Measurements from ENCODE around the gene SMIM29. TPM values are rescaled to one million over a fixed set of nuclear protein-coding genes. Genes with fewer than 3 reads are reported as not detected.

The SMIM29 gene
- total RNA-seq, 1 donor: 44.7 TPM

- no peak overlapping the region for H3K4me3 ChIP-seq (ENCODE audit: low read depth, low read length)
- DNase-seq (ENCODE audit: low read depth): no peak
- TF ChIP-seq, protein P1, sequence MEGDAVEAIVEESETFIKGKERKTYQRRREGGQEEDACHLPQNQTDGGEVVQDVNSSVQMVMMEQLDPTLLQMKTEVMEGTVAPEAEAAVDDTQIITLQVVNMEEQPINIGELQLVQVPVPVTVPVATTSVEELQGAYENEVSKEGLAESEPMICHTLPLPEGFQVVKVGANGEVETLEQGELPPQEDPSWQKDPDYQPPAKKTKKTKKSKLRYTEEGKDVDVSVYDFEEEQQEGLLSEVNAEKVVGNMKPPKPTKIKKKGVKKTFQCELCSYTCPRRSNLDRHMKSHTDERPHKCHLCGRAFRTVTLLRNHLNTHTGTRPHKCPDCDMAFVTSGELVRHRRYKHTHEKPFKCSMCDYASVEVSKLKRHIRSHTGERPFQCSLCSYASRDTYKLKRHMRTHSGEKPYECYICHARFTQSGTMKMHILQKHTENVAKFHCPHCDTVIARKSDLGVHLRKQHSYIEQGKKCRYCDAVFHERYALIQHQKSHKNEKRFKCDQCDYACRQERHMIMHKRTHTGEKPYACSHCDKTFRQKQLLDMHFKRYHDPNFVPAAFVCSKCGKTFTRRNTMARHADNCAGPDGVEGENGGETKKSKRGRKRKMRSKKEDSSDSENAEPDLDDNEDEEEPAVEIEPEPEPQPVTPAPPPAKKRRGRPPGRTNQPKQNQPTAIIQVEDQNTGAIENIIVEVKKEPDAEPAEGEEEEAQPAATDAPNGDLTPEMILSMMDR (IDR thresholded peaks at IDR 0.05; ENCODE audit: insufficient read depth, low read length): no peak
These were observed 18.9 kb downstream of the SMIM29 start for GRCh38 chr6:34229877-34230276.

GRCh38 chr6:34227761-34228421 lies 20.9 kb downstream of the SMIM29 start:
- no peak overlapping the region for H3K4me3 ChIP-seq (ENCODE audit: low read depth, low read length)
- no peak for DNase-seq (ENCODE audit: low read depth)
- TF ChIP-seq, protein P1 (IDR thresholded peaks at IDR 0.05; ENCODE audit: insufficient read depth, low read length): no peak

GRCh38 chr6:34226731-34227586 lies 21.8 kb downstream of the SMIM29 start:
- TF ChIP-seq, protein P1 (IDR thresholded peaks at IDR 0.05; ENCODE audit: insufficient read depth, low read length): no peak
- no peak overlapping the region for H3K4me3 ChIP-seq (ENCODE audit: low read depth, low read length)
- no peak for DNase-seq (ENCODE audit: low read depth)

GRCh38 chr6:34226066-34226465 lies 22.7 kb downstream of the SMIM29 start:
- TF ChIP-seq, protein P1 (IDR thresholded peaks at IDR 0.05; ENCODE audit: insufficient read depth, low read length): no peak
- no peak overlapping the region for H3K4me3 ChIP-seq (ENCODE audit: low read depth, low read length)
- DNase-seq (ENCODE audit: low read depth): no peak

GRCh38 chr6:34225551-34225950 lies 23.3 kb downstream of the SMIM29 start:
- TF ChIP-seq, protein P1 (IDR thresholded peaks at IDR 0.05; ENCODE audit: insufficient read depth, low read length): no peak
- DNase-seq (ENCODE audit: low read depth): no peak
- no peak overlapping the region for H3K4me3 ChIP-seq (ENCODE audit: low read depth, low read length)

DNA sequence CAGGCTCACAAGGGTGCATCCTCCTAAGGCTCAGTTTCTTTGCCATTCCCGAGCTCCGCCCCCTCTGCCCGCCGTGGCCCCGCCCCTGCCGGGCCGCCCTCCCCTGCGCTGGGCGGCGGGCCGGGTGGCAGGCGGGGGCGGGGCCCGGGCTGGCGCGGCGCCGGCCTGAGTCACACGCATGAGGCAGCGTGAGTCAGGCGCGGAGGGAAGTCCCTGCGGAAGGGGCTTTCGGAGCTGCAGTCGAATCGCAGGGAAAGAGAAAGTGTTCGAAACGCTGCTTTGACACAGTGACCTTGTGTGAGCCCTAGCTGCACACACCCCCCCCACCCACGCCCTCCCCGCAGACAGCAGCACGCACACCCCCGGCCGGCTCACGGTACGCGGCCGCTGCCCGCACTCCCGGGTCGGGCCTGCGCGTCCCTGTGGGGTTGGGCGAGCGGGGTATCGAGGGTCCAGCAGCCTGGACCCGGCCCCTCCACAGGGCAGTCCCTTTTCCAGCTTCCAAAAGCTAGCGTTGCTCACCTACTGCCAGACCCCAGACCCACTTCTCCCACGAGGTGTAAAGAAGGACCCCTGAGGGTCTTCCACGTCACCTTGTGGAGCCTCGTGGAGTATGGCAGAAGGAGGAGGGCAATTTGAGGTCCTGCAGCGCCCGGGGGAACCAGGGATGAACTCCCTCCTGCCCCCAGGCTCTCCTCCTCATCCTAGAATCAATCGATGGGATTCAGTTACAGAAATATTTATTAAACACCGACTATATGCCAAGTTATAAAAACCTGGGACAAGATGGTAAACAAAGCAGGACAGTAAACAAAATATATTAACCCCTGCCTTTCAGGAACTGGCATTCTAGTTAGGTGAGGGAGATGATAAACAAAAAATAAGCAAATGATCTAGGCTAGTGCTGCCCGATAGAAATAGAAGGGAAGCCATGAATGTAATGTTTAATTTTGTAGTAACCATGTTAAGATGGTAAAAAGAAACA lies 24.6 kb downstream of the SMIM29 start:
- TF ChIP-seq, protein P1 (IDR thresholded peaks at IDR 0.05; ENCODE audit: insufficient read depth, low read length): no peak
- peak overlapping the region; percentile 61 for H3K4me3 ChIP-seq (ENCODE audit: low read depth, low read length)
- DNase-seq (ENCODE audit: low read depth): peak; percentile 92

Data from fibroblast of the aortic adventitia (primary cell).